BLaER1 treated with 17β-estradiol and CSF1 and Interleukin-3, amounts not matched to agents 10 nM and 100 nM (cell line): ENCODE results near the gene ACTR3.
A peak's percentile ranks its signal among the peaks of the same experiment; 100 is the strongest.

Source experiments
- H3K27ac ChIP-seq, 11 experiments: shearing (Covaris generic); formaldehyde crosslinking; 2 replicates each; pipeline ENCODE4 v1.8.1; 2022
- H3K27me3 ChIP-seq, 11 experiments: shearing (Covaris generic); formaldehyde crosslinking; 2 replicates each; pipeline ENCODE4 v1.8.1; 2022
- H3K36me3 ChIP-seq, 11 experiments: shearing (Covaris generic); formaldehyde crosslinking; 2 replicates each; pipeline ENCODE4 v1.8.1; 2022
- H3K4me1 ChIP-seq, 10 experiments: shearing (Covaris generic); formaldehyde crosslinking; 2 replicates each; pipeline ENCODE4 v1.8.1; 2022
- H3K4me2 ChIP-seq, 11 experiments: shearing (Covaris generic); formaldehyde crosslinking; 2 replicates each; pipeline ENCODE4 v1.8.1; 2022
- H3K4me3 ChIP-seq, 10 experiments: shearing (Covaris generic); formaldehyde crosslinking; 2 replicates each; pipeline ENCODE4 v1.8.1; 2022
- H3K9ac ChIP-seq, 11 experiments: shearing (Covaris generic); formaldehyde crosslinking; 2 replicates each; pipeline ENCODE4 v1.8.1; 2022
- H3K9me3 ChIP-seq, 11 experiments: shearing (Covaris generic); formaldehyde crosslinking; replicated peaks in 1 of 11; 2 replicates each; pipeline ENCODE4 v1.8.1; 2022
- H4K20me1 ChIP-seq, 11 experiments: shearing (Covaris generic); formaldehyde crosslinking; 2 replicates each; pipeline ENCODE4 v1.8.1; 2022
- Cebpa-rat ChIP-seq, 11 experiments: shearing (Covaris generic); IDR thresholded peaks; 2 replicates each; pipeline ENCODE4 v1.8.1; 2022

The ACTR3 gene

GRCh38 chr2:114001152-114001551, 111.3 kb downstream of the ACTR3 start:
- H3K9me3 ChIP-seq = no peaks in the 10 kb centered on the region
- no peak overlapping the region for H3K27ac ChIP-seq
- TF ChIP-seq Cebpa-rat (IDR thresholded peaks at IDR 0.05) = no peak
- no peaks in the 10 kb centered on the region for H3K27me3 ChIP-seq
- H3K4me2 ChIP-seq = no peak overlapping the region
- peaks cover 0 to 6% (median 0%) of the 10 kb centered on the region in 10 experiments; a peak in 3 of 20 replicates for H3K4me1 ChIP-seq
- H3K4me3 ChIP-seq = no peak overlapping the region
- H3K36me3 ChIP-seq = peaks cover 0 to 4% (median 0%) of the 10 kb centered on the region in 11 experiments; a peak in 1 of 22 replicates
- H3K9ac ChIP-seq = no peak overlapping the region
- no peaks in the 10 kb centered on the region for H4K20me1 ChIP-seq

DNA sequence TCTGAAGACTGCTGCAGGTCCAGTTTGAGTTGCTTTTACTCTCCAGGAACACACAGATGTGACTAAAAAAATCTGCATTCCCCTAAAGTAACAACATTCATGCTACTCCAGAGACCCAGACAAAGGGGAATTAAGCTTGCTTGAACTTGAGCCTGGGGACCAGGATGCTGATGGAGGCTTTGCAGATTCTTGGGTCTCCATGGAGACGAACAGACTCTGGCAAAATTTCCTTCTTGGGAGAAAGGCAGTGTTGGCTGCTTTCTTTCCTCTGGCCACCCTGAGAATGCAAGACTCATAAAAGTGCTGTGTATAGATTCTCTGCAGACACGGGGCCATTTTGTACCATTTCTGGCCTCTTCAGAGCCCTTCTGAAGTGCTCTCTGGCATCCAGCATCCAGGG, 112.0 kb downstream of the ACTR3 start:
- H3K4me3 ChIP-seq = no peak overlapping the region
- TF ChIP-seq Cebpa-rat (IDR thresholded peaks at IDR 0.05) = no peak
- H3K4me1 ChIP-seq = peaks cover 0 to 3% (median 0%) of the 10 kb centered on the region in 10 experiments; a peak in 3 of 20 replicates
- H3K27me3 ChIP-seq = no peaks in the 10 kb centered on the region
- no peak overlapping the region for H3K9ac ChIP-seq
- H4K20me1 ChIP-seq = no peaks in the 10 kb centered on the region
- no peaks in the 10 kb centered on the region for H3K9me3 ChIP-seq
- H3K4me2 ChIP-seq = no peak overlapping the region
- H3K36me3 ChIP-seq = peaks cover 0 to 4% (median 0%) of the 10 kb centered on the region in 11 experiments; a peak in 1 of 22 replicates
- H3K27ac ChIP-seq = no peak overlapping the region

GRCh38 chr2:114005110-114005783, 115.4 kb downstream of the ACTR3 start:
- H3K9me3 ChIP-seq = no peaks in the 10 kb centered on the region
- no peak overlapping the region for H3K27ac ChIP-seq
- H4K20me1 ChIP-seq = no peaks in the 10 kb centered on the region
- no peak overlapping the region for H3K4me3 ChIP-seq
- no peaks in the 10 kb centered on the region for H3K36me3 ChIP-seq
- H3K27me3 ChIP-seq = no peaks in the 10 kb centered on the region
- TF ChIP-seq Cebpa-rat (IDR thresholded peaks at IDR 0.05) = no peak
- no peak overlapping the region for H3K9ac ChIP-seq
- H3K4me2 ChIP-seq = no peak overlapping the region
- H3K4me1 ChIP-seq = no peaks in the 10 kb centered on the region

DNA sequence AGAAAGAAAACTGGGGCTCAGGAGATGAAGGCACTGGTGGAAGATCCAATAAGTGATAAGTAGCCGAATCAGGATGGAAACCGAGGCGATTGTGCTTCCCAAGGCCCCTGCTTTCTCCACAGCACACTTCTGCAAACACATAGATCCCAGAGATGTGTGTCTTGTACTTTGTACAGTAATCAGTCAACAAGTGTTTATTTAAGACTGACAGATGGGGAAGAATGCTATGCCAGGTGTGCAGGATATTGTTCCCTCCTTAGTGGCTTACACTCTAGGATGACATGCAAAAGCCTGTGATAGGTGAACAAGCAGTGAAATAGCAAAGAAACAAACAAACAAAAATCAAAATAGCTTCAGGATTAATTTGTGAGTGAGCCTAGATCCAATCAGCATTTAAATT, 116.6 kb downstream of the ACTR3 start:
- no peaks in the 10 kb centered on the region for H3K9me3 ChIP-seq
- no peaks in the 10 kb centered on the region for H4K20me1 ChIP-seq
- H3K27ac ChIP-seq = no peak overlapping the region
- peaks cover 0 to 2% (median 0%) of the 10 kb centered on the region in 10 experiments; a peak in 2 of 20 replicates for H3K4me1 ChIP-seq
- H3K4me3 ChIP-seq = no peak overlapping the region
- TF ChIP-seq Cebpa-rat (IDR thresholded peaks at IDR 0.05) = no peak
- H3K36me3 ChIP-seq = no peaks in the 10 kb centered on the region
- no peak overlapping the region for H3K9ac ChIP-seq
- H3K4me2 ChIP-seq = no peak overlapping the region
- H3K27me3 ChIP-seq = no peaks in the 10 kb centered on the region

DNA sequence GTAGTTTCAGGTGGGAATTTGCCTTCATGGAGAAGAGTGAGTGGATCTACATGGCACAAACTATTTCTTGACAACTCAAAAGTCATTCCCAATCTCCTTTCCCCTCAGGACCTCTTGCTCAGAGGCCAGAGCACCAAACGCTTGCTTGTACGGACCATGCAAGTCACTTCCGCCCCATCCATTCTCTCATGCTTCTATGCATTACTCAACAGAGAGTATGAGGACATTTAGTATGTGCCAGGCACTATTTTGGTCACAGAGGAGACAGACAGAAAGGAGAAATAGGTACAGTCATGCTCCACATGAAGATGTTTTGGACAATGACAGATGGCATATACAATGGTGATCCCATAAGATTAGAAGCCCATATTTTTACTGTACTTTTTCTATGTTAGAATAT, 117.5 kb downstream of the ACTR3 start:
- no peak overlapping the region for H3K4me3 ChIP-seq
- no peaks in the 10 kb centered on the region for H3K36me3 ChIP-seq
- H3K4me1 ChIP-seq = peaks cover 0 to 11% (median 0%) of the 10 kb centered on the region in 10 experiments; a peak in 4 of 20 replicates
- no peak for TF ChIP-seq Cebpa-rat (IDR thresholded peaks at IDR 0.05)
- H3K27me3 ChIP-seq = no peaks in the 10 kb centered on the region
- H3K9ac ChIP-seq = no peak overlapping the region
- no peak overlapping the region for H3K27ac ChIP-seq
- no peak overlapping the region for H3K4me2 ChIP-seq
- no peaks in the 10 kb centered on the region for H3K9me3 ChIP-seq
- no peaks in the 10 kb centered on the region; a peak in 1 of 22 replicates for H4K20me1 ChIP-seq

DNA sequence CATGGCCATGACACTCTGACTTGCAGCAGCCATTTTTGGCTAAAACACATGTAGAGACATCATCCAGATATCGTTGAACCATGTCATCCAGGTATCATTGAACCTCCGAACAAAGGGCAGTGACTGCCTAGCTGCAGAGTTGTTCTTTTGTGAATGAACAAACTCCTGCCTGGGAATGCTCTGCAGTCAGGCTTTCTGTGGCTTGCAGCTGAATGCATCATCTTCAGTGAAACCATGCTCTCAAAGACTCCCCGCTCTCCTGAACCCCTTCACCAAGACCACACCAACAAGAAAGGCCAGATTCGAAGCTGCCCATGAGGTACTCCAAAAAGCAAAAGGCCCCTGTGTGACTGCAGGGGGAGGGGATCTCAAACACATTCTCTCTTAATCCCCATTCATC, 118.8 kb downstream of the ACTR3 start:
- H3K4me1 ChIP-seq = peaks cover 0 to 12% (median 0%) of the 10 kb centered on the region in 10 experiments; a peak in 4 of 20 replicates
- no peak for TF ChIP-seq Cebpa-rat (IDR thresholded peaks at IDR 0.05)
- no peaks in the 10 kb centered on the region for H3K27me3 ChIP-seq

GRCh38 chr2:114009205-114009944, 119.5 kb downstream of the ACTR3 start:
- Histone ChIP-seq H3K36me3 (no peaks in the 10 kb centered on the region), H3K27me3 (no peaks in the 10 kb centered on the region), H3K4me1 (peaks cover 0 to 12% (median 0%) of the 10 kb centered on the region in 10 experiments; a peak in 4 of 20 replicates), H3K9ac (no peak overlapping the region), H3K9me3 (no peaks in the 10 kb centered on the region), H4K20me1 (no peaks in the 10 kb centered on the region; a peak in 1 of 22 replicates), H3K4me3 (no peak overlapping the region), H3K27ac (no peak overlapping the region), H3K4me2 (no peak overlapping the region)
- TF ChIP-seq Cebpa-rat (IDR thresholded peaks at IDR 0.05) = no peak

More for the DNA sequence above, 118.8 kb downstream of the ACTR3 start:
- Histone ChIP-seq H3K36me3 (no peaks in the 10 kb centered on the region), H3K4me3 (no peak overlapping the region), H3K9ac (no peak overlapping the region), H3K27ac (no peak overlapping the region), H3K4me2 (no peak overlapping the region), H3K9me3 (no peaks in the 10 kb centered on the region), H4K20me1 (no peaks in the 10 kb centered on the region; a peak in 1 of 22 replicates)

- peaks cover 0 to 12% (median 0%) of the 10 kb centered on the region in 10 experiments; a peak in 4 of 20 replicates for H3K4me1 ChIP-seq
- H3K27me3 ChIP-seq = no peaks in the 10 kb centered on the region
- no peak overlapping the region for H3K4me2 ChIP-seq
- no peaks in the 10 kb centered on the region for H3K9me3 ChIP-seq
- TF ChIP-seq Cebpa-rat (IDR thresholded peaks at IDR 0.05) = no peak
- no peak overlapping the region for H3K9ac ChIP-seq
- H3K36me3 ChIP-seq = no peaks in the 10 kb centered on the region
- H3K27ac ChIP-seq = no peak overlapping the region
- H3K4me3 ChIP-seq = no peak overlapping the region
- H4K20me1 ChIP-seq = no peaks in the 10 kb centered on the region; a peak in 1 of 22 replicates
These were observed 120.1 kb downstream of the ACTR3 start for GRCh38 chr2:114010001-114010400.

GRCh38 chr2:114011713-114012112, 121.8 kb downstream of the ACTR3 start:
- peaks cover 0 to 12% (median 0%) of the 10 kb centered on the region in 10 experiments; a peak in 4 of 20 replicates for H3K4me1 ChIP-seq
- H3K4me3 ChIP-seq = no peak overlapping the region
- no peak overlapping the region for H3K9ac ChIP-seq
- H3K36me3 ChIP-seq = no peaks in the 10 kb centered on the region
- no peak for TF ChIP-seq Cebpa-rat (IDR thresholded peaks at IDR 0.05)
- no peaks in the 10 kb centered on the region for H3K9me3 ChIP-seq
- H4K20me1 ChIP-seq = no peaks in the 10 kb centered on the region; a peak in 1 of 22 replicates
- no peak overlapping the region for H3K27ac ChIP-seq
- no peaks in the 10 kb centered on the region for H3K27me3 ChIP-seq
- H3K4me2 ChIP-seq = peak overlapping the region in 2 of 11 experiments; percentile 48 to 54; a peak in 4 of 22 replicates
